Measurements from ENCODE around the gene FGFR2.

The FGFR2 gene

DNA sequence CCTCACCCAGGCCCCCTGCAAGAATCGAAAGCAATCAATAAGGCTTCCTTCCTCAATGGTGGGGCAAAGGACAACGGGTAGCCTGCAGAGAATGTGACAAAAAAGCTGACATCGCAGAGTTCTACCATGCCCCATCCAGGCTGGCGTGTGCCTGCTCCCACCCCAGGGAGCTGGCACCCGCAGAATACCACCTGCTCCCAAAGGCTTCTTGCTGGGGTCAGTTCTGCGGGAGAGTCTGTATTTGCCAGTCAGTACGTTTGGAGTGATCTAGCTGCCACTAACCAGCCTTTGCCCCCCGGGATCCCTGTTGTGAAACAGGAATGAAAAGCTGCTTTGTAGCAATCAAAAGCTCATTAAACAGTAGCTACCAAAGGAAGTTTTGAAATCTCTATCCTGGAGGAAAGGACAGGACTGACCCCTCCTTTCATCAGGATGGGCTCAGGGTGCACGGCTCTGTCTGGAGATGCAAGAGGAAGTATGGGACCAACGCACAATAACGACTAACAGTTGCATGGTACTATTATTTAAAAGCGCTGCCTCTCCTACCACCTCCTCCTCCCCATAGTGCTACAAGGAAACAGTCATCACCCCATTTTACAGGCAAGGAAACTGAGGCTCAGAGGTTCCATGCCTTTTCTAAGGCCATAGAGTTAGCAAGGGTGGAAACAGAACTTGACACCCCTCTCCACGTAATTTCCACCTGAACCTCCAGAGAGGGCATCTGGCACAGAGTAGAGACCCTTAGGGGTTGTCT lies 67.0 kb downstream of the FGFR2 start:
- no peak overlapping the region for H3K4me3 ChIP-seq (ENCODE audit: control insufficient read depth, low read depth, low read length)
- no peak for DNase-seq (ENCODE audit: low read depth)
- TF ChIP-seq, protein P1, sequence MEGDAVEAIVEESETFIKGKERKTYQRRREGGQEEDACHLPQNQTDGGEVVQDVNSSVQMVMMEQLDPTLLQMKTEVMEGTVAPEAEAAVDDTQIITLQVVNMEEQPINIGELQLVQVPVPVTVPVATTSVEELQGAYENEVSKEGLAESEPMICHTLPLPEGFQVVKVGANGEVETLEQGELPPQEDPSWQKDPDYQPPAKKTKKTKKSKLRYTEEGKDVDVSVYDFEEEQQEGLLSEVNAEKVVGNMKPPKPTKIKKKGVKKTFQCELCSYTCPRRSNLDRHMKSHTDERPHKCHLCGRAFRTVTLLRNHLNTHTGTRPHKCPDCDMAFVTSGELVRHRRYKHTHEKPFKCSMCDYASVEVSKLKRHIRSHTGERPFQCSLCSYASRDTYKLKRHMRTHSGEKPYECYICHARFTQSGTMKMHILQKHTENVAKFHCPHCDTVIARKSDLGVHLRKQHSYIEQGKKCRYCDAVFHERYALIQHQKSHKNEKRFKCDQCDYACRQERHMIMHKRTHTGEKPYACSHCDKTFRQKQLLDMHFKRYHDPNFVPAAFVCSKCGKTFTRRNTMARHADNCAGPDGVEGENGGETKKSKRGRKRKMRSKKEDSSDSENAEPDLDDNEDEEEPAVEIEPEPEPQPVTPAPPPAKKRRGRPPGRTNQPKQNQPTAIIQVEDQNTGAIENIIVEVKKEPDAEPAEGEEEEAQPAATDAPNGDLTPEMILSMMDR (conservative IDR thresholded peaks at IDR 0.05; ENCODE audit: control insufficient read depth, insufficient read depth, low read depth, low read length), result no peak

DNA sequence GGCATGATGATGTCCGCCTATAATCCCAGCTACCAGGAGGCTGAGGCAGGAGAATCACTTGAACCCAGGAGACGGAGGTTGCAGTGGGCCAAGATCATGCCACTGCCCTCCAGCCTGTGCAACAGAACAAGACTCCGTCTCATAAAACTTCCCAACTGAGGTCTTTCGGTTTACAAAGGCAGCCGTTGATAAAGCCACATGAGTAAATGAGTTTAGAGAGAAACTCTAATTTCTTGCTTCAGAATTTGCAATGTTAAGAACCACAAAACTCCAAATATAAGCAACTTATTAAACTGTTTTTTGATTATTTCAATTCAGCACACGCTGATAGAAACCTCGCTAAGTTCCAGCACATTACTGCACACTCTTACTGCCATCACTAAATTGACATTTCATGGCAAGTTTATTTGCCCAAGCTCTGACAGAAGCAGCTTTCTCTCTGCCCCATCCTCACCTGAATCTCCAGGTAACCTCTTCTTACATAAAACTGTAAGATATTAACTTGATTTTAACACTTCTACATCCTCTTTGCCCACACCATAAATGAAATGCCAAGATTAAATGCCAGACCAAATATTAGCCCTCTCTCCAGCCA lies 67.7 kb downstream of the FGFR2 start:
- H3K4me3 ChIP-seq (ENCODE audit: control insufficient read depth, low read depth, low read length), result no peak overlapping the region
- TF ChIP-seq, protein P1 (conservative IDR thresholded peaks at IDR 0.05; ENCODE audit: control insufficient read depth, insufficient read depth, low read depth, low read length), result no peak
- DNase-seq (ENCODE audit: low read depth), result no peak

GRCh38 chr10:121527690-121528089 lies 70.6 kb downstream of the FGFR2 start:
- no peak overlapping the region for H3K4me3 ChIP-seq (ENCODE audit: control insufficient read depth, low read depth, low read length)
- DNase-seq (ENCODE audit: low read depth), result no peak
- TF ChIP-seq, protein P1 (conservative IDR thresholded peaks at IDR 0.05; ENCODE audit: control insufficient read depth, insufficient read depth, low read depth, low read length), result no peak

GRCh38 chr10:121526801-121527221 lies 71.4 kb downstream of the FGFR2 start:
- TF ChIP-seq, protein P1 (conservative IDR thresholded peaks at IDR 0.05; ENCODE audit: control insufficient read depth, insufficient read depth, low read depth, low read length), result no peak
- no peak for DNase-seq (ENCODE audit: low read depth)

DNA sequence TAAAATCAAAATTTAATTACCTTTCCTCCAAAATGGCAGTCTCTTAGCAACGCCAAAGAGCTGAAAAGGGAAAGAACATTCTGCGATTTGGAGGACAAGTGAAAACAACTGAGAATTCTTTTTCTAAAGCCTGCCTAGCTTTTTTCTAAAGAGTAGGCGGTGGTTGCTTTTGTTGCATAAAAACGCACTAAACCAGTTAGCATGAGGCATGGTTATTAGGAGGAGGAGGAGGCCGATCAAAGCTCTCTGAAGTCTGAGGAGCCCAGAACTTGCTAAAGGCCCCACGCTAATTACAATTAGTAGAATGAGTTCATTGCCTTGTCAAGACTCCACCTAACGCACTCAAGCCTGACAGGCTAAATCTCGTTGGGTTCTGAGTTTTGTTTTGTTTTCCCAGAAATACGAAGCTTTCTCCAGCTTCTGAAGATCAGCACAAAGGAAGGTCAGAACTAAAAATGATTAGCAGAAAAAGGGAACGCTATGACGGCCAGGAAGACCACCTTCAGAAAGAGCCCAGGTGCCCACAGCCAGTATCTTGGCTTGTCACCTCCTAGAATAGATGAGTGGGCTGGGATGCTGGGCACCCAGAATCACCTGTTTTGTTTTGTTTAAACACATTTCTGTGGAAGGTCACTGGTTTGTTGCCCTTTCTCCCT lies 72.0 kb downstream of the FGFR2 start:
- DNase-seq (ENCODE audit: low read depth), result no peak
- no peak overlapping the region for H3K4me3 ChIP-seq (ENCODE audit: control insufficient read depth, low read depth, low read length)
- TF ChIP-seq, protein P1 (conservative IDR thresholded peaks at IDR 0.05; ENCODE audit: control insufficient read depth, insufficient read depth, low read depth, low read length), result no peak

More at GRCh38 chr10:121526801-121527221, 71.4 kb downstream of the FGFR2 start:
- no peak overlapping the region for H3K4me3 ChIP-seq (ENCODE audit: control insufficient read depth, low read depth, low read length)

- no peak overlapping the region for H3K4me3 ChIP-seq (ENCODE audit: control insufficient read depth, low read depth, low read length)
- TF ChIP-seq, protein P1 (conservative IDR thresholded peaks at IDR 0.05; ENCODE audit: control insufficient read depth, insufficient read depth, low read depth, low read length), result no peak
- no peak for DNase-seq (ENCODE audit: low read depth)
Measured at GRCh38 chr10:121525251-121526134, 72.8 kb downstream of the FGFR2 start.

All from fibroblast of mammary gland (primary cell).